HepG2 (cell line): ENCODE results near the gene PHRF1. TPM values are rescaled to one million over a fixed set of nuclear protein-coding genes. Genes with fewer than 3 reads are reported as not detected.

ENCODE experiments used
- ATAD3A ChIP-seq: sonication (generic); formaldehyde crosslinking; IDR thresholded peaks from 2 replicates; pipeline ENCODE4 v1.4.0; 2020; ENCODE audit warnings: missing genetic modification reagents
- CBX1 ChIP-seq: IDR thresholded peaks from one replicate; pipeline ENCODE4 v1.6.1; 2016; ENCODE audit warnings: antibody characterized with exemption, low read depth
- DPF2 ChIP-seq: sonication (generic); formaldehyde crosslinking; IDR thresholded peaks from 2 replicates; pipeline ENCODE4 v1.4.0; 2020; ENCODE audit warnings: mild to moderate bottlenecking, low read depth, missing genetic modification reagents, borderline replicate concordance
- GABPB1 ChIP-seq: IDR thresholded peaks from 2 replicates; pipeline ENCODE4 v1.6.1; 2016; ENCODE audit warnings: mild to moderate bottlenecking, missing genetic modification reagents, moderate library complexity, missing compliant biosample characterization
- GFI1 ChIP-seq: sonication (generic); formaldehyde crosslinking; IDR thresholded peaks from 2 replicates; pipeline ENCODE4 v1.5.0; 2020; ENCODE audit warnings: missing genetic modification reagents, mild to moderate bottlenecking, borderline replicate concordance
- MAFF ChIP-seq: IDR thresholded peaks from 2 replicates; pipeline ENCODE4 v1.6.1; 2011; ENCODE audit warnings: low read depth, low read length, improper control_type of control experiment
- MLLT10 ChIP-seq: sonication (generic); formaldehyde crosslinking; IDR thresholded peaks from 2 replicates; pipeline ENCODE4 v1.4.0; 2020; ENCODE audit warnings: missing genetic modification reagents
- MTF1 ChIP-seq: sonication (generic); formaldehyde crosslinking; IDR thresholded peaks from 2 replicates; pipeline ENCODE4 v1.5.0; 2020; ENCODE audit warnings: missing genetic modification reagents
- MTF2 ChIP-seq: sonication (generic); formaldehyde crosslinking; IDR thresholded peaks from 2 replicates; pipeline ENCODE4 v1.5.0; 2020; ENCODE audit warnings: missing genetic modification reagents, borderline replicate concordance
- NCOA1 ChIP-seq: sonication (generic); formaldehyde crosslinking; IDR thresholded peaks from 2 replicates; pipeline ENCODE4 v1.9.0; 2021; ENCODE audit warnings: missing genetic modification reagents
- NCOA2 ChIP-seq: sonication (generic); formaldehyde crosslinking; IDR thresholded peaks from 2 replicates; pipeline ENCODE4 v1.8.0; 2022; ENCODE audit warnings: inconsistent platforms
- NR2F1 ChIP-seq, 2 experiments: fragments of 450-650 bp in 1 of 2; formaldehyde crosslinking in 1 of 2; IDR thresholded peaks; 2 replicates each; pipeline versions ENCODE4 v1.5.0 to v1.6.1; 2016 to 2020; ENCODE audit warnings: mild to moderate bottlenecking in 1 of 2, missing compliant biosample characterization in 1 of 2, missing genetic modification reagents in 1 of 2, moderate library complexity in 1 of 2
- PHF20 ChIP-seq: sonication (generic); formaldehyde crosslinking; IDR thresholded peaks from 2 replicates; pipeline ENCODE4 v1.5.0; 2020; ENCODE audit warnings: mild to moderate bottlenecking, missing genetic modification reagents
- PRPF4 ChIP-seq: fragments of 200-400 bp; formaldehyde crosslinking; IDR thresholded peaks from 2 replicates; pipeline ENCODE4 v1.6.1; 2016; ENCODE audit warnings: low read length, low read depth; ENCODE audit not compliant: poor library complexity, severe bottlenecking
- RAD21 ChIP-seq: fragments of 450-650 bp; formaldehyde crosslinking; IDR thresholded peaks from 2 replicates; pipeline ENCODE4 v1.5.0; 2020; ENCODE audit warnings: mild to moderate bottlenecking
- THRA ChIP-seq: sonication (generic); formaldehyde crosslinking; IDR thresholded peaks from 2 replicates; pipeline ENCODE4 v1.4.0; 2020; ENCODE audit warnings: missing genetic modification reagents, borderline replicate concordance
- ZFX ChIP-seq: sonication (generic); formaldehyde crosslinking; IDR thresholded peaks from 2 replicates; pipeline ENCODE4 v1.4.0; 2020; ENCODE audit warnings: mild to moderate bottlenecking, low read depth, missing genetic modification reagents, moderate library complexity
- ZNF331 ChIP-seq: sonication (generic); formaldehyde crosslinking; IDR thresholded peaks from 2 replicates; pipeline ENCODE4 v1.4.0; 2020; ENCODE audit warnings: missing genetic modification reagents
- ZNF343 ChIP-seq: sonication (generic); formaldehyde crosslinking; IDR thresholded peaks from 2 replicates; pipeline ENCODE4 v1.4.0; 2020; ENCODE audit warnings: mild to moderate bottlenecking, missing genetic modification reagents
- ZNF430 ChIP-seq: sonication (generic); formaldehyde crosslinking; IDR thresholded peaks from 2 replicates; pipeline ENCODE4 v1.9.0; 2021; ENCODE audit warnings: mild to moderate bottlenecking, missing genetic modification reagents
- ZNF569 ChIP-seq: sonication (generic); formaldehyde crosslinking; IDR thresholded peaks from 2 replicates; pipeline ENCODE4 v1.5.0; 2020; ENCODE audit warnings: mild to moderate bottlenecking, missing genetic modification reagents, moderate library complexity, borderline replicate concordance
- ZNF788 ChIP-seq: sonication (generic); formaldehyde crosslinking; IDR thresholded peaks from 2 replicates; pipeline ENCODE4 v1.5.0; 2020; ENCODE audit warnings: mild to moderate bottlenecking, missing genetic modification reagents, borderline replicate concordance
- polyA plus RNA-seq, 8 experiments: library from polyadenylated mRNA; depleted of rRNA in 3 of 8; stranded (reverse) in 7 of 8; unstranded in 1 of 8; fragments of >200 nt; fragmentation: Illumina TruSeq in 4 of 8; extraction: Trizol in 4 of 8; gene quantifications; 2 replicates each; pipeline versions ENCODE4 v1.2.1 to v1.2.3, GENCODE V29; 2011 to 2016; ENCODE audit warnings: low read depth in 4 of 8, missing spikeins in 1 of 8, mixed read lengths in 1 of 8; ENCODE audit not compliant: insufficient read depth in 1 of 8
- total RNA-seq, 5 experiments: library from RNA; depleted of rRNA; stranded (reverse); fragments of >200 nt; fragmentation: Illumina TruSeq; extraction: Trizol; gene quantifications; 2 replicates each; pipeline ENCODE4 v1.2.3, GENCODE V29; 2016; ENCODE audit warnings: low read depth in 1 of 5
- TF ChIP-seq, protein P1 (sequence below): sonication (generic); formaldehyde crosslinking; IDR thresholded peaks from 2 replicates; pipeline ENCODE4 v1.4.0; 2020; ENCODE audit warnings: missing genetic modification reagents
- TF ChIP-seq, protein P2 (sequence below): sonication (generic); formaldehyde crosslinking; IDR thresholded peaks from 2 replicates; pipeline ENCODE4 v1.4.0; 2020; ENCODE audit warnings: missing genetic modification reagents, borderline replicate concordance

The PHRF1 gene
- total and polyA plus RNA-seq, 2 of the 13 experiments (the other 11 are each of a cell fraction or from before 2014, with no cell fraction given), result 8.2 to 16.7 TPM

DNA sequence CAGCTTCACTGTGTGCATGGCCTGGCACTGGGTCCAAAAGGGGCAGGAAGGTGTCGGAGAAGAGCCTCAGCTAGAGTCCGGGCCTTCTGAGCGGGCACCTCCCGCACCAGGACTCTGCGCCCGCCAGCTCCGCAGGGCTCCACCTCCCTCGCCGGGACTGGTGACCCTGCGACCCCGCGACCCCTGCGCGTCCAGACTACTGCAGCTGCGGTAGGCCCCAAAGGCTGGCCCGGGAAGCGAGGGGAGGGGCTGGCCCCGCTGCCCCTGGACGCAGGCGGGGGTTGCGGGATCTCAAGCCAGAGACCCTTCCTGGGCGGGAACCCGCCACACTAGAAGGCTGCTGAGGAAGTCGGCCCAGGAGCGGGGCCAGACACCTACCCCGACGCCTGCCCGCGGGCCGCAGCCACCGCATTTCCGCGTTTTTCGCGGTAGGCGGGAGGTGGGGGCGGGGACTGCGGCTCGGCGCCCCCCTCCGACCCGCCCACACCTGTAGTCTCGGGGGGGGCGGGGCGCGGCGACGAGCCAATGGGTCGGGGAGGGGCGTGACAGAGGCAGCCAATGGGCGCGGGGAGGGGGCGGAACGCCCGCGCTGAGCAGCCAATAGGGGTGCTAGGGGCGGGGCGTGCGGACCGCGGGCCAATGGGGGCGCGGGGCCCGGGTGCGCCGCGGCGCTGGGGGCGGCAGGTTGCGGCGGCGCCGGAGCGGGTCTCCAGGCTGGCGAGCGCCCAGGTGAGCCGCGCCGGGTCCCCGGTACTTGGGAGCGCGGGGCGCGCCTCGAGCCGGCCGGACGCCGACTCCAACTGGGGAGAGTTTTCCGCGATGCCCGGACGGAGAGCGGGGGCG, 15.7 kb upstream of the PHRF1 start, which contains the start of the genes LMNTD2 and RASSF7 (continued):
- TF ChIP-seq THRA (CRISPR knock-in tag) (peak; percentile 55; the same call in 1 of the 2 replicates), ZNF430 (no peak), ZNF788 (CRISPR knock-in tag) (peak; percentile 90), ZNF343 (CRISPR knock-in tag) (no peak), RAD21 (CRISPR knock-in tag) (no peak), MLLT10 (no peak), MAFF (no peak), NCOA2 (CRISPR knock-in tag) (no peak), NR2F1 (CRISPR knock-in tag; IDR thresholded peaks at IDR 0.05) (peak; percentile 87 to 94), ZNF569 (CRISPR knock-in tag) (no peak), PHF20 (peak; percentile 81), CBX1 (no peak), PRPF4 (no peak), NCOA1 (CRISPR knock-in tag) (no peak), GABPB1 (peak; percentile 81), GFI1 (CRISPR knock-in tag) (peak; percentile 68; the same call in 1 of the 2 replicates), DPF2 (CRISPR knock-in tag) (no peak; the same call in 1 of the 2 replicates), ATAD3A (no peak), MTF2 (CRISPR knock-in tag) (no peak), ZFX (CRISPR knock-in tag) (peak; percentile 98), ZNF331 (no peak), MTF1 (CRISPR knock-in tag) (no peak)
- TF ChIP-seq, protein P1, sequence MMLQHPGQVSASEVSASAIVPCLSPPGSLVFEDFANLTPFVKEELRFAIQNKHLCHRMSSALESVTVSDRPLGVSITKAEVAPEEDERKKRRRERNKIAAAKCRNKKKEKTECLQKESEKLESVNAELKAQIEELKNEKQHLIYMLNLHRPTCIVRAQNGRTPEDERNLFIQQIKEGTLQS, result peak; percentile 28; the same call in 1 of the 2 replicates
- TF ChIP-seq, protein P2, sequence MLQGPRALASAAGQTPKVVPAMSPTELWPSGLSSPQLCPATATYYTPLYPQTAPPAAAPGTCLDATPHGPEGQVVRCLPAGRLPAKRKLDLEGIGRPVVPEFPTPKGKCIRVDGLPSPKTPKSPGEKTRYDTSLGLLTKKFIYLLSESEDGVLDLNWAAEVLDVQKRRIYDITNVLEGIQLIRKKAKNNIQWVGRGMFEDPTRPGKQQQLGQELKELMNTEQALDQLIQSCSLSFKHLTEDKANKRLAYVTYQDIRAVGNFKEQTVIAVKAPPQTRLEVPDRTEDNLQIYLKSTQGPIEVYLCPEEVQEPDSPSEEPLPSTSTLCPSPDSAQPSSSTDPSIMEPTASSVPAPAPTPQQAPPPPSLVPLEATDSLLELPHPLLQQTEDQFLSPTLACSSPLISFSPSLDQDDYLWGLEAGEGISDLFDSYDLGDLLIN (CRISPR knock-in tag), result no peak
